K562 (cell line): ENCODE results near the gene NSMF. TPM values are rescaled to one million over a fixed set of nuclear protein-coding genes. Genes with fewer than 3 reads are reported as not detected.

Experiments used
- AFF4 ChIP-seq: sonication (generic); formaldehyde crosslinking; IDR thresholded peaks from 2 replicates; pipeline ENCODE4 v1.8.0; 2023; ENCODE audit warnings: mild to moderate bottlenecking, missing genetic modification reagents
- BRCA1 ChIP-seq, 2 experiments: fragments of 450-650 bp in 1 of 2; sonication (generic) in 1 of 2; formaldehyde crosslinking in 1 of 2; IDR thresholded peaks; 2 replicates each; pipeline versions ENCODE4 v1.5.0 to v1.6.1; 2017 to 2020; ENCODE audit warnings: mild to moderate bottlenecking in 1 of 2, missing genetic modification reagents in 1 of 2
- CBX2 ChIP-seq: fragments of 200-600 bp; sonication (generic); IDR thresholded peaks from one replicate; pipeline ENCODE4 v1.6.1; 2012; ENCODE audit warnings: mild to moderate bottlenecking, low read length, inconsistent platforms; ENCODE audit not compliant: insufficient read depth, poor library complexity, severe bottlenecking
- CCNT2 ChIP-seq: IDR thresholded peaks from 2 replicates; pipeline ENCODE4 v1.6.1; 2011; ENCODE audit warnings: borderline replicate concordance, low read depth, mild to moderate bottlenecking, moderate library complexity, mixed read lengths, low read length; ENCODE audit not compliant: insufficient read length; ENCODE audit errors: extremely low read depth
- CHAMP1 ChIP-seq: fragments of 450-650 bp; IDR thresholded peaks from 2 replicates; pipeline ENCODE4 v1.6.1; 2016; ENCODE audit warnings: mild to moderate bottlenecking
- FOXJ3 ChIP-seq: sonication (generic); formaldehyde crosslinking; IDR thresholded peaks from 2 replicates; pipeline ENCODE4 v1.4.0; 2020; ENCODE audit warnings: mild to moderate bottlenecking, missing genetic modification reagents
- GTF2A2 ChIP-seq: IDR thresholded peaks from 2 replicates; pipeline ENCODE4 v1.6.1; 2016; ENCODE audit warnings: mild to moderate bottlenecking, missing genetic modification characterization, missing compliant biosample characterization
- NEUROD1 ChIP-seq: fragments of 150-350 bp; IDR thresholded peaks from 2 replicates; pipeline ENCODE4 v1.6.1; 2014; ENCODE audit warnings: borderline replicate concordance, low read length, low read depth; ENCODE audit not compliant: partially characterized antibody
- NONO ChIP-seq, 2 experiments: fragments of 200-400 bp in 1 of 2; fragments of 450-650 bp in 1 of 2; formaldehyde crosslinking in 1 of 2; IDR thresholded peaks; 2 replicates each; pipeline ENCODE4 v1.6.1; 2017; ENCODE audit warnings: low read depth in 2 of 2, mild to moderate bottlenecking in 2 of 2, moderate library complexity in 2 of 2, low read length in 1 of 2
- SIN3A ChIP-seq, 2 experiments: fragments of 150-350 bp in 1 of 2; IDR thresholded peaks; 2 replicates each; pipeline ENCODE4 v1.6.1; 2011 to 2016; ENCODE audit warnings: borderline replicate concordance in 2 of 2, low read depth in 2 of 2, low read length in 2 of 2, mild to moderate bottlenecking in 2 of 2, moderate library complexity in 2 of 2; ENCODE audit not compliant: control insufficient read depth in 1 of 2
- SMC3 ChIP-seq: conservative IDR thresholded peaks from 2 replicates; pipeline ENCODE4 v1.6.1; 2011; ENCODE audit warnings: low read depth, low read length, improper control_type of control experiment; ENCODE audit not compliant: insufficient read depth
- YY1 ChIP-seq, 3 experiments: IDR thresholded peaks; 2 replicates each; pipeline ENCODE4 v1.6.1; 2011; ENCODE audit warnings: low read length in 2 of 3, mild to moderate bottlenecking in 2 of 3, moderate library complexity in 2 of 3, borderline replicate concordance in 1 of 3, control low read depth in 1 of 3, low read depth in 1 of 3; ENCODE audit not compliant: insufficient read depth in 3 of 3, insufficient replicate concordance in 2 of 3, control insufficient read depth in 1 of 3, insufficient read length in 1 of 3; ENCODE audit errors: extremely low read depth in 1 of 3
- ZBTB2 ChIP-seq: fragments of 450-650 bp; IDR thresholded peaks from 2 replicates; pipeline ENCODE4 v1.6.1; 2016; ENCODE audit warnings: antibody characterized with exemption
- ZEB2 ChIP-seq: fragments of 450-650 bp; IDR thresholded peaks from 2 replicates; pipeline ENCODE4 v1.6.1; 2016
- polyA plus RNA-seq, 8 experiments: library from polyadenylated mRNA; depleted of rRNA in 4 of 8; stranded (reverse) in 5 of 8; unstranded in 3 of 8; fragments of >200 nt; fragmentation: Nextera tagmentation in 2 of 8; fragmentation: Illumina TruSeq in 1 of 8; extraction: Ambion mirVana in 2 of 8; extraction: Trizol in 1 of 8; gene quantifications; 2 replicates each; pipeline versions ENCODE4 v1.2.1 to v1.2.3, GENCODE V29; 2011 to 2014; ENCODE audit warnings: inconsistent platforms in 1 of 8, missing spikeins in 1 of 8
- total RNA-seq, 7 experiments: library from RNA; depleted of rRNA in 6 of 7; stranded (reverse); fragments of >200 nt in 6 of 7; fragmentation: Illumina TruSeq in 2 of 7; extraction: Trizol in 2 of 7; gene quantifications; 2 replicates each; pipeline versions ENCODE4 v1.2.1 to v1.2.3, GENCODE V29; 2011 to 2021; ENCODE audit warnings: low replicate concordance in 1 of 7
- TF ChIP-seq, protein P1 (sequence below): fragments of 450-650 bp; formaldehyde crosslinking; IDR thresholded peaks from 2 replicates; pipeline ENCODE4 v1.4.0; 2020; ENCODE audit warnings: mild to moderate bottlenecking

The NSMF gene
- total and polyA plus RNA-seq, 9 of the 15 experiments (the other 6 are each of a cell fraction or from before 2014, with no cell fraction given) = 0.20 to 82.7 (median 29.3) TPM

DNA sequence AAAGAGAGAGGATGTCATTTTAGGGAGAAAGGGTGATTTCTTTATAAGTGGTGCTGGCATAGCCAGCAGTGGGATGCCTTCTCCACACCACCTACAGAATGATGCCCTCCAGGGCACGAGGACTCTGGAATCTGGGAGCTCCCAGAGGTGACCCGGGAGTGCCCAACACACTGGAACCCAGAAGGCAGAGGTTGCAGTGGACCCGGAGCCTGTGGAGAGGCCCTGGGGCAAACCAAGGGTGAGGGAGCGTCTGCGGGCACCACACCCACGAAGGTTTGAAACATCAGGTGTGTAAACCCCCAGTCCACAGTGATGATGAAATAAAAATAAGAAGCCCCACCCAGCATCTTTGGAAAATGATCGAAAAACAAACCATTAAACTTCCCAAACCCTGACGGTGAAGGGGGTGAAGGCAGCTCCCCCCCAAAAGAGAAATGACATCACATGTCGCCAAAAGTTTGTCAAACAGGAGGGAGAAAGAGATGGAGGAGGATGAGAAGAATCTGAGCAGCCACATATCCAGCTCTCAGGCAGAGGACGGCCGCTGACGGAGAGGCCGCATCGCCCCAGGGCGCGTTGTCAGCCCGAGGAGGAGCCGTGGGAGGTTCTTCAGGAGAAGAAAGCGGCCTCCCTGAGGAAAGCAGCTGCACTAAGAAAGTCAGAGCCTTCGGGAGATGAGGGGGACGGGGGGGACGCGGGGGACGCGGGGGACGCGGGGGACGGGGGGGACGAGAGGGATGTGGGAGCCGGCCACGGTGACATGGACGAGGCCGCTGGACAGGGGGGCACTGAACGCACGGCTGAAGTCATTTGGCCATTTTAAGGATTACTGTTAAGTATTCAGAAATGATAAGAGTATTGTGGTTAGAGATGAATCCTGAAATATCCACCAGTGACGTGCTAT lies 43.1 kb upstream of the NSMF start (continued):
- TF ChIP-seq NONO (IDR thresholded peaks at IDR 0.05; ENCODE audit: low read depth in 2 of 2, low read length in 1 of 2) (no peak), CBX2 (no peak), ZBTB2 (no peak), AFF4 (CRISPR knock-in tag) (no peak), FOXJ3 (CRISPR knock-in tag) (no peak), YY1 (IDR thresholded peaks at IDR 0.05; ENCODE audit: borderline replicate concordance in 1 of 3, control insufficient read depth in 1 of 3, extremely low read depth in 1 of 3, insufficient read depth in 3 of 3, insufficient read length in 1 of 3, insufficient replicate concordance in 2 of 3, low read depth in 1 of 3, low read length in 2 of 3) (no peak), NEUROD1 (no peak), CHAMP1 (no peak), BRCA1 (IDR thresholded peaks at IDR 0.05) (no peak), BRCA1 (CRISPR knock-in tag; IDR thresholded peaks at IDR 0.05) (no peak), SIN3A (IDR thresholded peaks at IDR 0.05; ENCODE audit: borderline replicate concordance in 2 of 2, control insufficient read depth in 1 of 2, low read depth in 2 of 2, low read length in 2 of 2) (no peak), SMC3 (no peak), ZEB2 (no peak), CCNT2 (no peak), GTF2A2 (no peak)
- TF ChIP-seq, protein P1, sequence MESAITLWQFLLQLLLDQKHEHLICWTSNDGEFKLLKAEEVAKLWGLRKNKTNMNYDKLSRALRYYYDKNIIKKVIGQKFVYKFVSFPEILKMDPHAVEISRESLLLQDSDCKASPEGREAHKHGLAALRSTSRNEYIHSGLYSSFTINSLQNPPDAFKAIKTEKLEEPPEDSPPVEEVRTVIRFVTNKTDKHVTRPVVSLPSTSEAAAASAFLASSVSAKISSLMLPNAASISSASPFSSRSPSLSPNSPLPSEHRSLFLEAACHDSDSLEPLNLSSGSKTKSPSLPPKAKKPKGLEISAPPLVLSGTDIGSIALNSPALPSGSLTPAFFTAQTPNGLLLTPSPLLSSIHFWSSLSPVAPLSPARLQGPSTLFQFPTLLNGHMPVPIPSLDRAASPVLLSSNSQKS (CRISPR knock-in tag) = no peak
